ENCODE data around the gene ZFYVE28. TPM values are rescaled to one million over a fixed set of nuclear protein-coding genes. Genes with fewer than 3 reads are reported as not detected.

Gene ZFYVE28
- total RNA-seq, result 8.2 and 9.9 TPM in 2 replicates

DNA sequence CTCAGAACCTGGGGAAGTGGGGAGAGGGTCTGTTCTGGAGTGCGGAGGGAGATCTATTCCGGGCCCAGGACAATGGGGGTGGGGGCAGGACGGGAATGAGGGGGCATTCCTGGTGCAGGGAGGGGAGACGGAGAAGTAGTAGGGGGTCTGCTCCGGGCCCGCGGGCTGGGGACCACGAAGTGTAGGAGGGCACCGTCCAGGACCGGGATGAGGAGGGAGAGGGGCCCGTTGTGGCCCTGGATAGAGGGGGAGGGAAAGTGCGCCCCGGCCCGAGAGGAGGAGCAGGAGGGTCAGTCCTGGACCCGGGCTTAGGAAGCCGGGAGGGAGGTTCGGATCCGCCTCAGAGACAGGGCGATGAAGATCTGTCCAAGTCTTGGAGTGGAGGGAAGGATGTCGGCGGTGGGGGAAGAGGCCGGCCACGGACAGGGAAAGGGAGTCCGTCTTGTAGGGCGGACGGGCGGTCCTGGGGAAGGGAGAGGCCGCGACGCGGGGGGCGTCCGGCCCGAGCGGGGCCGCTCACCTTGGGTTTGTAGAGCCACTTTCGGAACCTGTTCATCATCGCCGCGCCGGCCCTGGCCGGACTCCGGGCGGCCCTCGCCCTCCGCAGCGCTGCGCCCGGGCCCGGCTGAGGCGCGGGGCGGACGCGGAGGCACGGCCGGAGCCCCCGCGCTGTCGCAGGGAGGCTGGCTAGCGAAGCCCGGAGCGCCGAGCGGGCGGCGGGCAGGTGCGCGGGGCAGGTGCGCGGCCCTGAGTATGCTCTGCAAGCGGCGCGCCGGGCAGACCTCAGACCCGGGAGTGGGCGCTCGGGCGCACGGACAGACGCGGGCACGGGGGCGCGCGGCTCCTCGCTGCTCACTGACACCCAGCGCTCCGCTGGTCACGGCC lies at the start of gene ZFYVE28:
Gene ZFYVE28, minus strand, starts transcription at position 881 of the 885 bp plus-strand sequence. Its CDS starts 322 bp downstream, at position 559.

DNA sequence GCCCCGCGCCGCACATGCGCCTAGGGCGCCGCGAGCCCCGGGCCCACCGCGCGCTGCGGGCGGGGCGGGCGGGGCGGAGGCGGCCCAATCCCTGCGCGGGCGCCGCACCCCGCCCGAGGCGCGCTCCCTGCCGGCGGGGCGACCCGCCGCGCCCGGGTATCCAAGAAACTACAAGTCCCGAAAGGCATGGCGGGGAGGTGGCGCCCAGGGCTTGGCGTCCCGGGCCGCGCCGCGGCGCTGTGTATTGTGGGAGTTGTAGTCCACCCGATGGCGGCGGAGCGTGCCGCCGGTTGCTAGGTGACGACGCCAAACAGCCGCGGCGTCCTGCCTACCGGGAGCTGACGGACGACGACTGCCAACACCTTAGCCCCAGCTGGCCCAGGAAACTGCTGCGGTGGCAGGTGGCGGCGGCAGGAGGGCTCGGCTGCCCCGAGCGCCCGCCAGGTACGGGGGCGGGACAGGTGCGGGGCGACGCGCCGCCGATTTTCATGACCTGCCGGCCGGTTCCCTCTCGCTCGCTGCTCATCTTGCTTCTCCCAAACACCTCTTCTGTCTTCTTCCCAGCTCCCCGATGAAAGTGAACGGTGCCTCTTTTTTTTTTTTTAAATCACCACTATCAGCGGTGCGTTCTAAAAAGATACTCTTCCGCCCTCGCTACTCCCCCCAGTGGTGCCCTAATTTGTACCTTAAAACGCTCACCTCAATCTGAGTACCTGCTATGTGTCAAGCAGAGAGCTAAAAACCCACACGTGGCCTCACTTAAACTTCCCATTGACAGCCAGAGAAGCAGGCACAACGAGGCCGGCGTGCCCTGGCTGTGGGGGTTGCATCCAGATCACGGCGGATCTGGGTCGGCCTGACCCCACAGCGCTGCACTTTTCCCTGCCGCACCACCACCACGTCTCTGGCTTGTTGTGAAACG lies 466 bp upstream of the ZFYVE28 start, which contains the start of gene CFAP99:
Gene CFAP99, plus strand, starts transcription at position 306 of the 922 bp plus-strand sequence.

DNA sequence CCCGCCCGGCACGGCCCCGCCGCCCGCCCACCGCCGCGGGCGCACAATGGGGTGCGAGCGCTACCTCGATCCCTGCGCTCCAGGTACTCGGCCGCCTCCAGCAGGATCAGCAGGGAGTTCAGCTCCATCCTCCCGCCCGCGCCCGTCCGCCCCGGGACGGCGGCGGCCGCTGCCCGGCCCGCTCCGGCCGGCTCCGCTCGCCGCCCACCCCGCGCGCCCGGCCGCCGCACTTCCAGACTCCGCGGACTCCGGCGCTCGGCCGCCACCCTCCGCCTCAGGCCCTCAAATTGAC lies 156.6 kb downstream of the ZFYVE28 start, which contains the start of gene MXD4:
Gene MXD4, minus strand, starts transcription at position 257 of the 292 bp plus-strand sequence. Its CDS starts 129 bp downstream, at position 128.

DNA sequence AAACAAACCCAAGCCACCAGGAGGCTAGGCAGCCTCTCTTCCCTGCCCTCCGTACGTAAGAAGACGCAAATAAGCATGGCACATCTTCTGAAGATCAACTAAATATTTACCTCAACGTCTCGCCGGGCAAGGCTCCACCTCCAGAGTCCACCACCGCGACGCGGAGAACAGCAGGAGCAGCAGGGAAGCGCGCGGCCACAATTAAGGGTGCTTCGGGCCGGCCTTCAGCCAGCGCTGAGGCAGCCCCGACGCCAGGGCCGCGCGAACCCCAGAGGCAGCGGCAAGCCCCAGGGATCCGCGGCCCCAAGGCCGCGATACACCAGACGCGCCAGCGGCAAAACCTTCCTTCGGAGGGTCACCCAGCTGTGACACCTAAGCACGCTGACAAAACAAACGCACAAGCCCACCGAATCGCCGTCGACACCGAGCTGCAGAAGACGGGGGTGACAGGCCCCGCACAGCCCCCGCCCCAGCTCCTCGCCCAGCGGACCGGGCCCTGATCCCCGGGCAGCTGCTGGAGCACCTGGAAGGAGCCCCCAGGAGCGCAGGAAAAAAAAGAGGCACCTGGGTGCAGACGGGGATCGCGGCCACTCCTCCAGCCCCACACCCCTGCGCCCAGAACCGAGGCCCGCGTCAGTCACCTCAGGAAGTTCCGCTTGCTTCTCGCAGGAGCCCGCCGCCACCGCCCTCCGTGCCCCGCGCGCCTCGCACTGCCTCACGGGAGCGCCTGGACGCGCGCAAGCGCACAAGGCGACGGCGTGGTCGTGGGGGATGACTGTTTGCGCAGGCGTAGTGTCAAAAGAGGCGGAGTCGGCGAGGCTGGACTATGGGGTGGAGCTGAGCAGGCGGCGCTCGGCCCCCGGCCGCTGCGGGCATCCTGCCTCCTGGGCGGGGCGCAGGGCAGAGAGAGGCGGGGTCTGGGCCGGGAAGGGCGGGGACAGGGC lies 176.8 kb downstream of the ZFYVE28 start, which contains the start of the genes HAUS3 and POLN:
Gene HAUS3, minus strand, starts transcription at position 712 of the 944 bp plus-strand sequence. CDS start 1,175 bp downstream, outside the sequence.
Gene POLN, minus strand, starts transcription at position 712 of the 944 bp plus-strand sequence. CDS start 12,890 bp downstream, outside the sequence.

Other genes with a start within 250 kb of the ZFYVE28 start
- gene HAUS3, start 176.5 kb downstream of the ZFYVE28 start, total RNA-seq, result 2.7 and 5.4 TPM in 2 replicates
- 1.7 and 4.1 TPM in 2 replicates for gene POLN, start 176.5 kb downstream of the ZFYVE28 start, total RNA-seq
- gene MXD4, start 156.5 kb downstream of the ZFYVE28 start, total RNA-seq, result 51.1 and 59.0 TPM in 2 replicates
- not detected in 2 replicates for gene CFAP99, start 310 bp upstream of the ZFYVE28 start, total RNA-seq
- gene RNF4, start 50.5 kb upstream of the ZFYVE28 start, total RNA-seq, result 28.5 and 29.0 TPM in 2 replicates
- 8.6 and 9.1 TPM in 2 replicates for gene FAM193A, start 118.0 kb upstream of the ZFYVE28 start, total RNA-seq

Data from bronchial smooth muscle cell (primary cell).